IMR-90 (cell line): Measurements from ENCODE around the gene KCNJ16. TPM values are rescaled to one million over a fixed set of nuclear protein-coding genes. Genes with fewer than 3 reads are reported as not detected.

Experiments
- ATAC-seq: fragments of 200-7000 bp; cut with Tn5 transposase; 2 replicates; pipeline ENCODE4 v1.9.1; 2020; ENCODE audit warnings: low read depth, mild to moderate bottlenecking, moderate library complexity
- BruUV-seq: library from RNA; stranded (reverse); fragments of 400-500 nt; replicated peaks from 2 replicates; lab custom pipeline; 2021; lab: Mats Ljungman, UMichigan
- CTCF ChIA-PET: fragments of 300-600 bp; formaldehyde crosslinking; extraction: SDS; loops from one replicate; lab custom pipeline; 2021; ENCODE audit warnings: antibody characterized with exemption; lab: Yijun Ruan, JAX
- POLR2A ChIA-PET: fragments of 300-600 bp; sonication (Branson Sonifier 250); formaldehyde crosslinking; loops from one replicate; lab custom pipeline; 2022; ENCODE audit warnings: antibody characterized with exemption; ENCODE audit not compliant: unreplicated experiment; lab: Charles Lee
- DNase-seq: peaks from one replicate; pipeline ENCODE4 v3.0.0; 2013
- H2AFZ ChIP-seq: replicated peaks from 2 replicates; pipeline ENCODE3; 2013; ENCODE audit warnings: low read length, mild to moderate bottlenecking; ENCODE audit not compliant: poor library complexity
- H2AK5ac ChIP-seq: 2 replicates; pipeline ENCODE4 v1.6.1; 2013; ENCODE audit warnings: low read depth, low read length, inconsistent platforms
- H2AK9ac ChIP-seq: replicated peaks from 2 replicates; pipeline ENCODE3; 2013; ENCODE audit warnings: mild to moderate bottlenecking, low read depth, low read length, moderate library complexity; ENCODE audit not compliant: poor library complexity
- H2BK120ac ChIP-seq: 2 replicates; pipeline ENCODE4 v1.6.1; 2013; ENCODE audit warnings: low read depth, low read length, inconsistent platforms
- H2BK15ac ChIP-seq: 3 replicates; pipeline ENCODE4 v1.6.1; 2013; ENCODE audit warnings: low read depth, low read length, inconsistent platforms
- H2BK20ac ChIP-seq: 2 replicates; pipeline ENCODE4 v1.6.1; 2013; ENCODE audit warnings: low read depth, mild to moderate bottlenecking, inconsistent platforms, low read length, moderate library complexity
- H2BK5ac ChIP-seq: 2 replicates; pipeline ENCODE4 v1.6.1; 2013; ENCODE audit warnings: mild to moderate bottlenecking, low read depth, low read length, inconsistent platforms; ENCODE audit not compliant: poor library complexity, severe bottlenecking
- H3K14ac ChIP-seq: replicated peaks from 2 replicates; pipeline ENCODE4 v1.6.1; 2013; ENCODE audit warnings: low read depth, low read length, inconsistent platforms
- H3K18ac ChIP-seq: 2 replicates; pipeline ENCODE4 v1.6.1; 2013; ENCODE audit warnings: low read depth, low read length, control low read depth
- H3K23ac ChIP-seq: 2 replicates; pipeline ENCODE4 v1.6.1; 2013; ENCODE audit warnings: low read depth, low read length, inconsistent platforms
- H3K27ac ChIP-seq: 2 replicates; pipeline ENCODE4 v1.5.1; 2013; ENCODE audit warnings: mild to moderate bottlenecking, control low read depth, low read length; ENCODE audit not compliant: insufficient read depth
- H3K27me3 ChIP-seq: 2 replicates; pipeline ENCODE4 v1.6.1; 2013; ENCODE audit warnings: low read length; ENCODE audit not compliant: control insufficient read depth, insufficient read depth
- H3K36me3 ChIP-seq: 2 replicates; pipeline ENCODE4 v1.6.1; 2013; ENCODE audit warnings: low read length, mixed read lengths; ENCODE audit not compliant: control insufficient read depth, insufficient read depth
- H3K4ac ChIP-seq: 2 replicates; pipeline ENCODE4 v1.6.1; 2013; ENCODE audit warnings: low read depth, low read length, inconsistent platforms
- H3K4me1 ChIP-seq: 2 replicates; pipeline ENCODE4 v1.6.1; 2013; ENCODE audit warnings: low read length, mixed read lengths; ENCODE audit not compliant: control insufficient read depth, insufficient read depth
- H3K4me2 ChIP-seq: 2 replicates; pipeline ENCODE4 v1.6.1; 2013; ENCODE audit warnings: low read depth, mild to moderate bottlenecking, control low read depth, low read length, moderate library complexity
- H3K4me3 ChIP-seq: 2 replicates; pipeline ENCODE4 v1.5.1; 2013; ENCODE audit warnings: low read depth, mild to moderate bottlenecking, control low read depth, low read length, moderate library complexity; ENCODE audit not compliant: insufficient read depth
- H3K56ac ChIP-seq: 2 replicates; pipeline ENCODE4 v1.6.1; 2013; ENCODE audit warnings: low read length, inconsistent platforms; ENCODE audit not compliant: insufficient read depth; ENCODE audit errors: extremely low read depth
- H3K79me1 ChIP-seq, 2 experiments: 2 replicates each; pipeline ENCODE4 v1.6.1; 2013; ENCODE audit warnings: low read length in 2 of 2, inconsistent platforms in 1 of 2, low read depth in 1 of 2
- H3K9ac ChIP-seq: 2 replicates; pipeline ENCODE4 v1.6.1; 2013; ENCODE audit warnings: low read depth, low read length, control low read depth
- H3K9me1 ChIP-seq: 2 replicates; pipeline ENCODE4 v1.6.1; 2013; ENCODE audit warnings: low read length, inconsistent platforms; ENCODE audit not compliant: insufficient read depth
- H3K9me3 ChIP-seq: 2 replicates; pipeline ENCODE4 v1.6.1; 2013; ENCODE audit warnings: low read length; ENCODE audit not compliant: control insufficient read depth, insufficient read depth
- H4K20me1 ChIP-seq: 2 replicates; pipeline ENCODE4 v1.6.1; 2013; ENCODE audit warnings: low read length, inconsistent platforms; ENCODE audit not compliant: insufficient read depth
- H4K5ac ChIP-seq: 2 replicates; pipeline ENCODE4 v1.6.1; 2013; ENCODE audit warnings: mild to moderate bottlenecking, low read depth, low read length, control low read depth
- H4K8ac ChIP-seq, 2 experiments: 2 replicates each; pipeline ENCODE4 v1.6.1; 2013; ENCODE audit warnings: low read depth in 2 of 2, low read length in 2 of 2, control low read depth in 1 of 2, inconsistent platforms in 1 of 2
- H4K91ac ChIP-seq: 2 replicates; pipeline ENCODE4 v1.6.1; 2013; ENCODE audit warnings: low read depth, low read length, inconsistent platforms; ENCODE audit not compliant: insufficient read depth
- FOS ChIP-seq: fragments of 150-350 bp; IDR thresholded peaks from 2 replicates; pipeline ENCODE4 v1.6.1; 2016; ENCODE audit warnings: low read depth, low read length
- RAD21 ChIP-seq: IDR thresholded peaks from 2 replicates; pipeline ENCODE4 v1.6.1; 2012; ENCODE audit warnings: low read length, improper control_type of control experiment
- WGBS, 2 experiments: methylation state at CpG; one replicate each; pipeline versions ENCODE4 v1.1.5 to v1.1.7; 2013; ENCODE audit warnings: missing lambda C conversion rate in 2 of 2; ENCODE audit not compliant: insufficient read length in 1 of 2; ENCODE audit errors: extremely low coverage in 2 of 2; 5-methylcytosine and 5-hydroxymethylcytosine counted together
- dilution Hi-C: fragments of 300-500 bp; cut with HindIII; formaldehyde crosslinking; loops from one replicate; pipeline ENCODE4 v1.14.3; 2018; ENCODE audit warnings: low sequenced_read_pairs; ENCODE audit not compliant: unreplicated experiment
- in situ Hi-C: fragments of 300-500 bp; cut with MboI; formaldehyde crosslinking; loops from 3 replicates; pipeline ENCODE4 v1.14.3; 2019; ENCODE audit warnings: low sequenced_read_pairs, inconsistent platforms, mixed read lengths
- intact Hi-C: fragments of 100-400 bp; cut with micrococcal nuclease; formaldehyde crosslinking; loops from 2 replicates; pipeline ENCODE4 v1.10.0; 2022
- polyA plus RNA-seq, 3 experiments: library from polyadenylated mRNA; depleted of rRNA; stranded (reverse); fragments of >200 nt; gene quantifications; 2 replicates each; pipeline ENCODE4 v1.2.3, GENCODE V29; 2012; ENCODE audit warnings: low replicate concordance in 1 of 3
- total RNA-seq: library from RNA; depleted of rRNA; stranded (reverse); fragments of >200 nt; gene quantifications from 2 replicates; pipeline ENCODE4 v1.2.3, GENCODE V29; 2012

KCNJ16 gene
- total and polyA plus RNA-seq, 2 of the 4 experiments (the other 2 are of a cell fraction), result not detected

DNA sequence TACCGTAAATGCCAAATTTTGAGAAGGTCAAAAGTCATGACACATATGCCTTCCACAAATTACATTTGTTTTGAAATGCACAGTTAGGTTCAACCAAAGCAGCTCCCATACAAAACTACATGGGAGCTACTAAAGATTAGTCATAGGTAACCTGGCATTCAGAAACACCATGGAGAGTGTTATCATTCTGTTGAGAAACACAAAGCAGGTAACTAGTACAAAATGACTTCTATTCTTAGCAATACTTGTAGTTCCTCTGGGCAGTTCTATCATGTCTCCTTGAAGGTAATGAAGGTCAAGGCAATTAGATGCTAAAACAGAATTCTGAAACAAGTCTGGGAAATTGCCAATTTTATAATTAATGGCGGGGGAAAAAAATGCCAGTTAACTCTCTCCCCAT, 39.4 kb downstream of the KCNJ16 start:
- no peak overlapping the region for H2BK15ac ChIP-seq
- no peak overlapping the region for H3K4me2 ChIP-seq
- ATAC-seq, result no peak
- no peak overlapping the region for H2AK9ac ChIP-seq
- H2BK120ac ChIP-seq, result no peak overlapping the region
- H3K14ac ChIP-seq, result no peak overlapping the region
- TF ChIP-seq FOS (no peak), RAD21 (no peak)
- in situ Hi-C loops, result no loop called here
- no peak overlapping the region for H2BK5ac ChIP-seq
- no peak overlapping the region for H2AK5ac ChIP-seq
- intact Hi-C loops, result no loop called here
- H3K4me3 ChIP-seq, result no peak overlapping the region
- no peak overlapping the region for H3K56ac ChIP-seq
- H3K18ac ChIP-seq, result no peak overlapping the region
- no peak overlapping the region for H2BK20ac ChIP-seq
- H4K8ac ChIP-seq, result no peak overlapping the region
- BruUV-seq, result no TSS peak
- no peaks in the 10 kb centered on the region for H3K79me1 ChIP-seq
- no peaks in the 10 kb centered on the region for H3K9me3 ChIP-seq
- ChIA-PET CTCF (no interaction called here), POLR2A (no interaction called here)
- H4K91ac ChIP-seq, result no peak overlapping the region
- no peak overlapping the region for H3K27ac ChIP-seq
- H3K9me1 ChIP-seq, result no peaks in the 10 kb centered on the region
- H3K27me3 ChIP-seq, result no peaks in the 10 kb centered on the region
- no peak overlapping the region for H4K5ac ChIP-seq
- DNase-seq, result no peak
- H3K9ac ChIP-seq, result no peak overlapping the region
- dilution Hi-C loops, result no loop called here
- H4K20me1 ChIP-seq, result no peaks in the 10 kb centered on the region
- H3K36me3 ChIP-seq, result no peaks in the 10 kb centered on the region
- no peaks in the 10 kb centered on the region; the same call in 1 of the 2 replicates for H3K4me1 ChIP-seq
- no peak overlapping the region for H3K4ac ChIP-seq
- H2AFZ ChIP-seq, result no peak overlapping the region
- no CpG with 5 or more reads among the region's 2 CpGs for WGBS, 2 experiments
- no peak overlapping the region for H3K23ac ChIP-seq
